BJ (cell line): ENCODE results near the gene SEC11C. TPM values are rescaled to one million over a fixed set of nuclear protein-coding genes. Genes with fewer than 3 reads are reported as not detected.

Source experiments
- CTCF ChIA-PET: fragments of 350-600 bp; formaldehyde crosslinking; extraction: SDS; loops from one replicate; lab custom pipeline; 2021; ENCODE audit warnings: antibody characterized with exemption, inconsistent platforms; lab: Yijun Ruan, JAX
- POLR2A ChIA-PET: fragments of 300-600 bp; sonication (Branson Sonifier 250); formaldehyde crosslinking; extraction: SDS; loops from one replicate; lab custom pipeline; 2021; ENCODE audit warnings: antibody characterized with exemption; lab: Charles Lee
- DNase-seq: peaks from one replicate; pipeline ENCODE4 v3.0.0-alpha.2; 2011; ENCODE audit warnings: low read depth
- H3K27me3 ChIP-seq: 2 replicates; pipeline ENCODE4 v1.6.0; 2011; ENCODE audit warnings: low read length; ENCODE audit not compliant: control insufficient read depth, insufficient read depth
- H3K36me3 ChIP-seq: 2 replicates; pipeline ENCODE4 v1.5.1; 2011; ENCODE audit warnings: low read length; ENCODE audit not compliant: control insufficient read depth, insufficient read depth
- H3K4me3 ChIP-seq: 2 replicates; pipeline ENCODE4 v1.5.1; 2011; ENCODE audit warnings: low read depth, mild to moderate bottlenecking, control low read depth, low read length
- CTCF ChIP-seq: IDR thresholded peaks from 2 replicates; pipeline ENCODE4 v1.5.1; 2011; ENCODE audit warnings: low read depth, mild to moderate bottlenecking, control low read depth, inconsistent platforms, low read length, moderate library complexity; ENCODE audit not compliant: insufficient read depth
- polyA plus RNA-seq: library from polyadenylated mRNA; depleted of rRNA; stranded (reverse); fragments of >200 nt; gene quantifications from 2 replicates; pipeline ENCODE4 v1.2.3, GENCODE V29; 2011

SEC11C gene
- polyA plus RNA-seq, 1 experiment = 18.2 TPM

DNA sequence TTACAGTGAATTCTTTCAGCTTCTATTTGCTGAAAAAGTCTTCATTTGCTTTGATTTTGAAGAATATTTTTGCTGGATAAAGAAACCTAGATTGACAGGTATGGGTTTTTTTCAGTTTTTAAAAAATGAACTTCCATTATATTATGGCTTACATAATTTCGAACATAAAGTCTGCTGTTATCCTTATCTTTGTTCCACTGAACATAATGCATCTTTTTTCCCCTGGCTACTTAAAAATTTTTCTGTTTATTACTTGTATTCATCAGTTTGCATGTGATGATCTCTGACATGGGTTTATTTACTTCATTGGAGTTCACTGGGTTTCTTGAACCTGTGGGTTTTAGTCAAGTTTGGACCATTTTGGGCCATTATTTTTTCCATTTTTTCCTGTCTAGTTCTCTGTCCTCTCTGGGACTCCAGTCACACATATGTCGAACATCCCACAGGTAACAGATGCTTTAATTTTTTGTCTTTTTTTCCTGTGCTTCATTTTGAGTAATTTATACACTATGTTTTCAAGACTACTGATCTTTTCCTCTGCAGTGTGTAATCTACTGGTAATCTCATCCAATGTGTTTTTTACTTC, 33.1 kb downstream of the SEC11C start:
- no peak for TF ChIP-seq CTCF
- no peak for DNase-seq
- Histone ChIP-seq H3K27me3 (peaks cover 5% of the 10 kb centered on the region), H3K4me3 (no peak overlapping the region), H3K36me3 (no peaks in the 10 kb centered on the region)
- CTCF ChIA-PET = interaction anchor here (0.7 kb wide), 1 partner anchor 64 kb away, joined by 3 read pairs; no protein-coding TSS in a partner anchor
- POLR2A ChIA-PET = no interaction called here

DNA sequence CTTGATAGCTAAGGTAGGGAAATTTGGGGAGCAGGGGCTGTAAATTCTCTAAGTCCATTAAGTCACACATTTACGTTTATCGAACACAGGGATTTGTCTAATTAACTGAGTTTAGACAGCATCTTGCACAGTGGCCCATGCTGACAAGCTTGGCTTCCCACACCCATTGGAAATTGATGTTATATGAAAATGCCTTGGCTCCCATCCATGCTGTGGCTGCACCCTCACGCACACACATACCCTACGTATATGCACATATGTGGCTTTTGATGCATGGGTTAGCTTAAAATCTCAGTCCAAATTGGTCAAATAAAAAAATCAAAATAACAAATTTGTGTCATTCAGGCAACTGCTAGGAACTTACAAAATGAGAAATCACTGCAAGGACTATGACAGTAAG, 37.8 kb downstream of the SEC11C start:
- Histone ChIP-seq H3K27me3 (peaks cover 1% of the 10 kb centered on the region; the same call in 1 of the 2 replicates), H3K4me3 (no peak overlapping the region), H3K36me3 (no peaks in the 10 kb centered on the region)
- TF ChIP-seq CTCF = no peak
- CTCF ChIA-PET = interaction anchor here (0.7 to 1.4 kb wide), 4 partner anchors 13 to 93 kb away, joined by 3 to 5 read pairs (median 3); no protein-coding TSS in a partner anchor
- POLR2A ChIA-PET = no interaction called here
- DNase-seq = no peak

DNA sequence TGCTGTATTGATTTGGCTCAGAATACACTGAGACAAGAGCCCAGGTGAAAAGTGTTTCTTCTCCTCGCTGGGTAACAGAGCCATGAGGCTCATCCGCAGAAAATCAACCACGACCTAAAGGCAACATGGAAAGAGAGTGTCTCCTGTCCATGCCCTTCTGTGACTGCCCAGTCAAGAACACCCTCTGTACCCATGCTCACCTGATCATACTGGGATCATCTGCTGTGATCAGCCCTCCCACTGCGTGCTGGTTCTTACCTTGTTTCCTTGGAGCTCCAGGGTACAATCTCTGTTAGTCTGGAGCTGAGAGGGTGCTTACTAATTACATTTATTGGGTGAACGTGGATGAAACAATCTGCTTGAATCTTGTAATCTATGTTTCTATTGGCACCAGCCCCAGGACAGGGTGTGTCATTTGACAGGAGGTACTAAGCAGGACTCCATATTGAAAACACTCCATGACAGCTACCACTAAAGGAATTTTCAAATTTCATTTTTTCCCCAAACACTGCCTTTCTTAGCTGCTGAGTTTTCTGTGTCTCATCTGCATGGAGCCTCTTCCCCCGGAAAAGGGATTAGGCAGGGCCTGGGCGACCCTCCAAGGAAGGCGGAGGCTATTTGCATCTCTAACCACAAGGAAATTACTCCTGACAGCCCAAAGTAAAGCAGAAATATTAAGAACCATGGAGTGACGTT, 40.6 kb downstream of the SEC11C start:
- no peak for TF ChIP-seq CTCF
- DNase-seq = peak; percentile 38
- Histone ChIP-seq H3K4me3 (no peak overlapping the region), H3K27me3 (peaks cover 5% of the 10 kb centered on the region), H3K36me3 (no peaks in the 10 kb centered on the region)
- POLR2A ChIA-PET = no interaction called here
- CTCF ChIA-PET = interaction anchor here (1.2 kb wide), 1 partner anchor 15 kb away, joined by 3 read pairs; no protein-coding TSS in a partner anchor

DNA sequence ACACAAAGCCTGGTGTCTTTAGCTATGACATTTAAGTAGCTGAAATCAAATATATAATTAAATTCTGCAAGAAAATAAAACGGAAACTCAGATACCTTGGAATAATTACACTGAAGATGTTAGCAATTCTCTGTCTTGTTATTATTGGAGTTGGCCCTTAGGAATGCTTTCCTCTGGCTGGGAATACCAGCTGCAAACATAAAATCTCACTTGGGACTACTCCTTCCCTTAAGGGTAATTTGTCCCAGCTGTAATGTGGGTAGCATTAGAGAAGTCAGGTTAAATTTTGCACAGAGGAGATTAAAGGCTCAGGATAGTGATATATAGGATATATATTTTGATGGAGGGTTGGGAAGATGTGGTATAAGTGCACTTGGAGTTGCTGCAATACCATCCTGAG, 43.0 kb downstream of the SEC11C start:
- no peak for TF ChIP-seq CTCF
- H3K36me3 ChIP-seq = no peaks in the 10 kb centered on the region
- H3K4me3 ChIP-seq = no peak overlapping the region
- H3K27me3 ChIP-seq = peaks cover 4% of the 10 kb centered on the region; the same call in 1 of the 2 replicates
- CTCF ChIA-PET = no interaction called here
- POLR2A ChIA-PET = no interaction called here
- DNase-seq = no peak

- Histone ChIP-seq H3K36me3 (no peaks in the 10 kb centered on the region), H3K4me3 (no peak overlapping the region), H3K27me3 (no peaks in the 10 kb centered on the region)
- ChIA-PET CTCF (no interaction called here), POLR2A (no interaction called here)
- no peak for TF ChIP-seq CTCF
- no peak for DNase-seq
Measured at GRCh38 chr18:59189008-59189407, 49.3 kb downstream of the SEC11C start.
